ENCODE results near the gene ADISSP. TPM values are rescaled to one million over a fixed set of nuclear protein-coding genes. Genes with fewer than 3 reads are reported as not detected.

ADISSP gene
- 10 to 100 TPM; 13.9 to 21.1 TPM for total RNA-seq
- 10 to 100 TPM in 1 of 2 donors, 1 to 10 TPM in 1; 8.5 to 14.0 TPM for polyA plus RNA-seq
- long read RNA-seq, donor 1, transcript C20orf27-202 (6 exons, 1,886 nt) = major isoform, 46 of 54 reads
- long read RNA-seq, donor 1, partial matches to known transcripts = 2 of 54 reads
- long read RNA-seq, donor 1, other reads (novel, unspliced or antisense) = 1 of 54 reads
- long read RNA-seq, donor 2, transcript C20orf27-202 (6 exons, 1,886 nt) = major isoform, 23 of 31 reads
- long read RNA-seq, donor 2, partial matches to known transcripts = 5 of 31 reads
- long read RNA-seq, donor 2, other reads (novel, unspliced or antisense) = 2 of 31 reads

GRCh38 chr20:3767427-3768341 lies at the start of gene ADISSP:
TSS of gene ADISSP (minus strand) at chr20:3767753. CDS start at chr20:3760100, 7,653 bp downstream.
- intact Hi-C loops (cut with DNase I) = loop anchor here (5.0 kb wide), 2 partner anchors 80 to 90 kb away; no protein-coding TSS in a partner anchor
- peak; percentile 100 for DNase-seq
- peak; percentile 97 for ATAC-seq (ENCODE audit: low FRiP score)
- no peaks in the 10 kb centered on the region for H3K9me3 ChIP-seq (ENCODE audit: control insufficient read depth, low read length)
- no peaks in the 10 kb centered on the region for H3K36me3 ChIP-seq (ENCODE audit: control insufficient read depth in 1 of 2, insufficient read depth in 2 of 2, low read length in 1 of 2)
- no peaks in the 10 kb centered on the region for H3K4me1 ChIP-seq (ENCODE audit: control insufficient read depth in 1 of 2, insufficient read depth in 2 of 2, low read length in 2 of 2)
- no peaks in the 10 kb centered on the region for H3K27me3 ChIP-seq (ENCODE audit: control insufficient read depth in 1 of 2, insufficient read depth in 2 of 2, low read length in 1 of 2)
- H3K4me3 ChIP-seq (ENCODE audit: low read length in 2 of 2) = peak within 1 kb of the TSS; percentile 22 to 52
- 0% methylated on average over 53 to 80 of the region's 80 CpGs for WGBS, 2 donors
- peak within 1 kb of the TSS; percentile 34 to 47 for H3K27ac ChIP-seq (ENCODE audit: low read depth in 1 of 2, low read length in 2 of 2)

GRCh38 chr20:3815703-3816315 lies 48.3 kb upstream of the ADISSP start:
- intact Hi-C loops (cut with DNase I) = no loop called here
- H3K4me1 ChIP-seq (ENCODE audit: control insufficient read depth in 1 of 2, insufficient read depth in 2 of 2, low read length in 2 of 2) = no peaks in the 10 kb centered on the region
- no peak for DNase-seq

GRCh38 chr20:3814928-3815495 lies 47.5 kb upstream of the ADISSP start:
- no peak overlapping the region for H3K27ac ChIP-seq (ENCODE audit: low read depth in 1 of 2, low read length in 2 of 2)
- H3K4me1 ChIP-seq (ENCODE audit: control insufficient read depth in 1 of 2, insufficient read depth in 2 of 2, low read length in 2 of 2) = no peaks in the 10 kb centered on the region
- WGBS, 2 donors = 85 to 87% methylated on average over 7 of the region's 7 CpGs
- ATAC-seq (ENCODE audit: low FRiP score) = no peak
- H3K9me3 ChIP-seq (ENCODE audit: control insufficient read depth, low read length) = no peaks in the 10 kb centered on the region
- no peaks in the 10 kb centered on the region for H3K36me3 ChIP-seq (ENCODE audit: control insufficient read depth in 1 of 2, insufficient read depth in 2 of 2, low read length in 1 of 2)
- H3K4me3 ChIP-seq (ENCODE audit: low read length in 2 of 2) = no peak overlapping the region
- intact Hi-C loops (cut with DNase I) = no loop called here
- H3K27me3 ChIP-seq (ENCODE audit: control insufficient read depth in 1 of 2, insufficient read depth in 2 of 2, low read length in 1 of 2) = no peaks in the 10 kb centered on the region
- DNase-seq = no peak

More at GRCh38 chr20:3815703-3816315, 48.3 kb upstream of the ADISSP start:
- 86 to 91% methylated on average over 9 of the region's 9 CpGs for WGBS, 2 donors
- H3K4me3 ChIP-seq (ENCODE audit: low read length in 2 of 2) = no peak overlapping the region
- no peaks in the 10 kb centered on the region for H3K9me3 ChIP-seq (ENCODE audit: control insufficient read depth, low read length)
- no peak overlapping the region for H3K27ac ChIP-seq (ENCODE audit: low read depth in 1 of 2, low read length in 2 of 2)
- no peak for ATAC-seq (ENCODE audit: low FRiP score)
- H3K36me3 ChIP-seq (ENCODE audit: control insufficient read depth in 1 of 2, insufficient read depth in 2 of 2, low read length in 1 of 2) = no peaks in the 10 kb centered on the region
- no peaks in the 10 kb centered on the region for H3K27me3 ChIP-seq (ENCODE audit: control insufficient read depth in 1 of 2, insufficient read depth in 2 of 2, low read length in 1 of 2)

- H3K4me1 ChIP-seq (ENCODE audit: control insufficient read depth in 1 of 2, insufficient read depth in 2 of 2, low read length in 2 of 2) = no peaks in the 10 kb centered on the region
Measured at GRCh38 chr20:3813848-3814581, 46.5 kb upstream of the ADISSP start.

GRCh38 chr20:3812975-3813847 lies 45.7 kb upstream of the ADISSP start:
- ATAC-seq (ENCODE audit: low FRiP score) (no peak), DNase-seq (no peak)
- Histone ChIP-seq H3K9me3 (ENCODE audit: control insufficient read depth, low read length) (no peaks in the 10 kb centered on the region), H3K4me1 (ENCODE audit: control insufficient read depth in 1 of 2, insufficient read depth in 2 of 2, low read length in 2 of 2) (no peaks in the 10 kb centered on the region), H3K4me3 (ENCODE audit: low read length in 2 of 2) (no peak overlapping the region), H3K27me3 (ENCODE audit: control insufficient read depth in 1 of 2, insufficient read depth in 2 of 2, low read length in 1 of 2) (no peaks in the 10 kb centered on the region), H3K36me3 (ENCODE audit: control insufficient read depth in 1 of 2, insufficient read depth in 2 of 2, low read length in 1 of 2) (no peaks in the 10 kb centered on the region), H3K27ac (ENCODE audit: low read depth in 1 of 2, low read length in 2 of 2) (peak overlapping the region in 1 of 2 donors; percentile 26)
- WGBS, 2 donors = 65% methylated on average over 8 of the region's 8 CpGs
- intact Hi-C loops (cut with DNase I) = no loop called here

More at GRCh38 chr20:3813848-3814581, 46.5 kb upstream of the ADISSP start:
- no peaks in the 10 kb centered on the region for H3K27me3 ChIP-seq (ENCODE audit: control insufficient read depth in 1 of 2, insufficient read depth in 2 of 2, low read length in 1 of 2)
- DNase-seq (no peak), ATAC-seq (ENCODE audit: low FRiP score) (no peak)
- intact Hi-C loops (cut with DNase I) = no loop called here
- H3K27ac ChIP-seq (ENCODE audit: low read depth in 1 of 2, low read length in 2 of 2) = no peak overlapping the region
- H3K4me3 ChIP-seq (ENCODE audit: low read length in 2 of 2) = no peak overlapping the region
- WGBS, 2 donors = 64 to 69% methylated on average over 11 to 12 of the region's 12 CpGs
- no peaks in the 10 kb centered on the region for H3K36me3 ChIP-seq (ENCODE audit: control insufficient read depth in 1 of 2, insufficient read depth in 2 of 2, low read length in 1 of 2)
- no peaks in the 10 kb centered on the region for H3K9me3 ChIP-seq (ENCODE audit: control insufficient read depth, low read length)

- Histone ChIP-seq H3K9me3 (ENCODE audit: control insufficient read depth, low read length) (no peaks in the 10 kb centered on the region), H3K36me3 (ENCODE audit: control insufficient read depth in 1 of 2, insufficient read depth in 2 of 2, low read length in 1 of 2) (no peaks in the 10 kb centered on the region), H3K27ac (ENCODE audit: low read depth in 1 of 2, low read length in 2 of 2) (peak overlapping the region in 1 of 2 donors; percentile 80), H3K4me1 (ENCODE audit: control insufficient read depth in 1 of 2, insufficient read depth in 2 of 2, low read length in 2 of 2) (no peaks in the 10 kb centered on the region), H3K4me3 (ENCODE audit: low read length in 2 of 2) (no peak overlapping the region), H3K27me3 (ENCODE audit: control insufficient read depth in 1 of 2, insufficient read depth in 2 of 2, low read length in 1 of 2) (no peaks in the 10 kb centered on the region)
- DNase-seq (peak; percentile 42 to 54), ATAC-seq (ENCODE audit: low FRiP score) (no peak)
- intact Hi-C loops (cut with DNase I) = no loop called here
- 95 to 96% methylated on average over 7 to 9 of the region's 9 CpGs for WGBS, 2 donors
Measured at GRCh38 chr20:3812259-3812681, 44.7 kb upstream of the ADISSP start.

GRCh38 chr20:3811467-3812258 lies 44.1 kb upstream of the ADISSP start:
- ATAC-seq (ENCODE audit: low FRiP score) (peak; percentile 95), DNase-seq (peak; percentile 99)
- intact Hi-C loops (cut with DNase I) = no loop called here
- H3K9me3 ChIP-seq (ENCODE audit: control insufficient read depth, low read length) = no peaks in the 10 kb centered on the region
- H3K27ac ChIP-seq (ENCODE audit: low read depth in 1 of 2, low read length in 2 of 2) = peak overlapping the region; percentile 68 to 80
- 2% methylated on average over 20 of the region's 20 CpGs for WGBS, 2 donors
- no peaks in the 10 kb centered on the region for H3K27me3 ChIP-seq (ENCODE audit: control insufficient read depth in 1 of 2, insufficient read depth in 2 of 2, low read length in 1 of 2)
- peak overlapping the region; percentile 22 to 37 for H3K4me3 ChIP-seq (ENCODE audit: low read length in 2 of 2)
- no peaks in the 10 kb centered on the region for H3K4me1 ChIP-seq (ENCODE audit: control insufficient read depth in 1 of 2, insufficient read depth in 2 of 2, low read length in 2 of 2)
- no peaks in the 10 kb centered on the region for H3K36me3 ChIP-seq (ENCODE audit: control insufficient read depth in 1 of 2, insufficient read depth in 2 of 2, low read length in 1 of 2)

Measured in aorta (tissue), 5 donors.